GM12878 (cell line): ENCODE measurements around the gene MYO10. TPM values are rescaled to one million over a fixed set of nuclear protein-coding genes. Genes with fewer than 3 reads are reported as not detected.

Source experiments
- ATAC-seq: fragments of 200-7000 bp; cut with Tn5 transposase; 3 replicates; pipeline ENCODE4 v1.9.1; 2020; ENCODE audit warnings: mild to moderate bottlenecking, moderate library complexity
- BruUV-seq: library from RNA; stranded (reverse); fragments of 400-500 nt; replicated peaks from 2 replicates; lab custom pipeline; 2021; lab: Mats Ljungman, UMichigan
- CTCF ChIA-PET: fragments of 300-600 bp; sonication (Branson Sonifier 250); formaldehyde crosslinking; extraction: SDS; loops from one replicate; lab custom pipeline; 2021; ENCODE audit warnings: inconsistent platforms; lab: Yijun Ruan, JAX
- POLR2A ChIA-PET: fragments of 350-600 bp; formaldehyde crosslinking; extraction: SDS; loops from one replicate; lab custom pipeline; 2021; ENCODE audit warnings: inconsistent platforms; lab: Charles Lee
- RAD21 ChIA-PET: fragments of 300-600 bp; sonication (Branson Sonifier 250); formaldehyde crosslinking; loops from one replicate; lab custom pipeline; 2023; ENCODE audit warnings: antibody characterized with exemption; ENCODE audit not compliant: unreplicated experiment; lab: Charles Lee
- SMC1A ChIA-PET: fragments of 300-600 bp; sonication (Branson Sonifier 250); formaldehyde crosslinking; loops from one replicate; lab custom pipeline; 2023; ENCODE audit not compliant: unreplicated experiment, uncharacterized antibody; lab: Charles Lee
- DNase-seq: peaks from one replicate; pipeline ENCODE4 v3.0.0-alpha.2; 2011; ENCODE audit warnings: low read depth, low spot score
- FAIRE-seq: peaks from 3 replicates; lab custom pipeline; 2011; peaks lifted over from hg19 to GRCh38; lab: Jason Lieb, UNC
- H2AFZ ChIP-seq: 2 replicates; pipeline ENCODE4 v1.6.0; 2011; ENCODE audit warnings: low read depth, low read length, control low read depth; ENCODE audit not compliant: control insufficient read depth
- H3K27ac ChIP-seq: 2 replicates; pipeline ENCODE4 v1.5.1; 2011; ENCODE audit warnings: control low read depth; ENCODE audit not compliant: control insufficient read depth, insufficient read depth
- H3K27me3 ChIP-seq, 2 experiments: replicated peaks in 1 of 2; 2 replicates each; pipeline versions ENCODE4 v1.6.0 to v1.6.1; 2011; ENCODE audit warnings: low read length in 1 of 2; ENCODE audit not compliant: control insufficient read depth in 2 of 2, insufficient read depth in 2 of 2
- H3K36me3 ChIP-seq, 2 experiments: 2 replicates each; pipeline ENCODE4 v1.5.1; 2011; ENCODE audit warnings: low read length in 1 of 2; ENCODE audit not compliant: control insufficient read depth in 2 of 2, insufficient read depth in 2 of 2
- H3K4me1 ChIP-seq: 2 replicates; pipeline ENCODE4 v1.6.1; 2011; ENCODE audit warnings: mild to moderate bottlenecking, low read length, moderate library complexity, mixed read lengths; ENCODE audit not compliant: control insufficient read depth, insufficient read depth
- H3K4me2 ChIP-seq: 2 replicates; pipeline ENCODE4 v1.6.0; 2011; ENCODE audit warnings: control low read depth; ENCODE audit not compliant: control insufficient read depth, insufficient read depth
- H3K4me3 ChIP-seq: fragments of 200-600 bp; sonication (generic); 2 replicates; pipeline ENCODE4 v1.5.1; 2016
- H3K79me2 ChIP-seq: 2 replicates; pipeline ENCODE4 v1.6.0; 2011; ENCODE audit warnings: low read length; ENCODE audit not compliant: control insufficient read depth, insufficient read depth
- H3K9ac ChIP-seq: 2 replicates; pipeline ENCODE4 v1.8.0; 2011; ENCODE audit warnings: low read length, control low read depth, mixed read lengths; ENCODE audit not compliant: control insufficient read depth, insufficient read depth
- H3K9me3 ChIP-seq: replicated peaks from 3 replicates; pipeline ENCODE4 v1.5.1; 2011; ENCODE audit warnings: mild to moderate bottlenecking, low read length; ENCODE audit not compliant: control insufficient read depth, insufficient read depth
- H4K20me1 ChIP-seq: 2 replicates; pipeline ENCODE4 v1.6.0; 2011; ENCODE audit not compliant: control insufficient read depth, insufficient read depth
- EZH2 ChIP-seq: IDR thresholded peaks from 2 replicates; pipeline ENCODE4 v1.6.1; 2012; ENCODE audit warnings: low read depth, mild to moderate bottlenecking, control low read depth, inconsistent platforms, low read length, borderline replicate concordance; ENCODE audit not compliant: control insufficient read depth
- NR2C2 ChIP-seq: IDR thresholded peaks from 2 replicates; pipeline ENCODE4 v1.6.1; 2011; ENCODE audit warnings: borderline replicate concordance, low read depth; ENCODE audit not compliant: control insufficient read depth, insufficient read length
- RBBP5 ChIP-seq: fragments of 200-600 bp; sonication (generic); conservative IDR thresholded peaks from 2 replicates; pipeline ENCODE4 v1.6.1; 2016
- WGBS: methylation state at CpG from one replicate; pipeline ENCODE4 v1.1.6; 2016; ENCODE audit warnings: low lambda C conversion rate; ENCODE audit not compliant: insufficient replicate concordance, insufficient coverage; ENCODE audit errors: missing lambda C conversion rate; 5-methylcytosine and 5-hydroxymethylcytosine counted together
- in situ Hi-C: fragments of 300-500 bp; cut with MboI; formaldehyde crosslinking; loops from 9 replicates; pipeline ENCODE4 v1.14.3; 2018; ENCODE audit warnings: mixed read lengths
- intact Hi-C: fragments of 100-400 bp; cut with micrococcal nuclease; formaldehyde crosslinking; loops from one replicate; pipeline ENCODE4 v1.14.2; 2022; ENCODE audit not compliant: unreplicated experiment
- polyA plus RNA-seq, 11 experiments: library from polyadenylated mRNA; depleted of rRNA in 4 of 11; unstranded in 6 of 11; stranded (reverse) in 5 of 11; fragments of >200 nt; fragmentation: Nextera tagmentation in 4 of 11; fragmentation: Illumina TruSeq in 1 of 11; extraction: Ambion mirVana in 4 of 11; extraction: Trizol in 1 of 11; gene quantifications; 1 replicate in 1 of 11; 2 replicates in 10 of 11; pipeline versions ENCODE4 v1.2.1 to v1.2.3, GENCODE V29; 2011 to 2016; ENCODE audit warnings: inconsistent platforms in 2 of 11, missing spikeins in 2 of 11, low read depth in 1 of 11
- total RNA-seq, 4 experiments: library from RNA; depleted of rRNA in 3 of 4; stranded (reverse); fragments of >200 nt in 3 of 4; fragmentation: Illumina TruSeq in 1 of 4; extraction: Trizol in 1 of 4; gene quantifications; 2 replicates each; pipeline versions ENCODE4 v1.2.1 to v1.2.3, GENCODE V29; 2013 to 2021
- TF ChIP-seq, protein P1 (sequence below): fragments of 450-650 bp; formaldehyde crosslinking; IDR thresholded peaks from 2 replicates; pipeline ENCODE4 v1.4.0; 2020; ENCODE audit warnings: mild to moderate bottlenecking, moderate library complexity
- TF ChIP-seq, protein P2 (sequence below): IDR thresholded peaks from 2 replicates; pipeline ENCODE4 v1.6.1; 2012; ENCODE audit warnings: low read depth, low read length, improper control_type of control experiment
- TF ChIP-seq, protein P3 (sequence below): fragments of 450-650 bp; IDR thresholded peaks from 2 replicates; pipeline ENCODE4 v1.6.1; 2018; ENCODE audit warnings: borderline replicate concordance, mild to moderate bottlenecking; ENCODE audit not compliant: partially characterized antibody

Gene MYO10
- total and polyA plus RNA-seq, 10 of the 15 experiments (the other 5 are each of a cell fraction or from before 2014, with no cell fraction given): 0.02 to 0.77 (median 0.17) TPM

DNA sequence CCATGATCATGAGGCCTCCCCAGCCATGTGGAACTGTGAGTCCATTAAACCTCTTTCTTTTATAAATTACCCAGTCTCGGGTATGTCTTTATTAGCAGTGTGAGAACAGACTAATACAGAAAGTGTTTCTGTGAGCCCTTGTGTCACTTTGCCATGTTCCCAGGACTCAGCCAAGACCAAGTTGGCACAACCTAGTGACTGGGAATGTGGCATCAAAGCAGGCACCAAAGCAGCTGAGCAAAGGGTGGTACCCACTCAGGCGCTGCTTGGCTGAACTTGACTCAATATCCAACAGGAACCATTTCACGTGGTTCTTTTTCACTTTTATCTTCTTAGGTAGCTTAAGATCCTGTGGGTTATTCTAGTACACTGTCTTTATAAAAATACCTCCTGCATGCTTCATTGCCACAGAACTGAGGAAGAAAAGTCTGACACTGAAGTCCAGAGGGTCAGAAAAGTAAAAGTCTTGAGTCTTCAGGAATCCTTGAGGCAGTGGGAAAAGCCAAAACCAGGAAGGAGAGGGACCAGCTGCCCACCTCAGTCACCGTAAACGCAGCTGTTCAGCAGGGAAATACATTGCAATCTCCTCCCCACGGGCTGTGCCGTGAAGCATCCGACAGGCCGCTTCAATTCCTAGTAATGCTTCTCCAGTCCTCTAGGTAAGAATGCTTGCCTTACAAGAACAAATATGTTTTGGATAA, 228.8 kb downstream of the MYO10 start (continued):
- TF ChIP-seq, protein P1, sequence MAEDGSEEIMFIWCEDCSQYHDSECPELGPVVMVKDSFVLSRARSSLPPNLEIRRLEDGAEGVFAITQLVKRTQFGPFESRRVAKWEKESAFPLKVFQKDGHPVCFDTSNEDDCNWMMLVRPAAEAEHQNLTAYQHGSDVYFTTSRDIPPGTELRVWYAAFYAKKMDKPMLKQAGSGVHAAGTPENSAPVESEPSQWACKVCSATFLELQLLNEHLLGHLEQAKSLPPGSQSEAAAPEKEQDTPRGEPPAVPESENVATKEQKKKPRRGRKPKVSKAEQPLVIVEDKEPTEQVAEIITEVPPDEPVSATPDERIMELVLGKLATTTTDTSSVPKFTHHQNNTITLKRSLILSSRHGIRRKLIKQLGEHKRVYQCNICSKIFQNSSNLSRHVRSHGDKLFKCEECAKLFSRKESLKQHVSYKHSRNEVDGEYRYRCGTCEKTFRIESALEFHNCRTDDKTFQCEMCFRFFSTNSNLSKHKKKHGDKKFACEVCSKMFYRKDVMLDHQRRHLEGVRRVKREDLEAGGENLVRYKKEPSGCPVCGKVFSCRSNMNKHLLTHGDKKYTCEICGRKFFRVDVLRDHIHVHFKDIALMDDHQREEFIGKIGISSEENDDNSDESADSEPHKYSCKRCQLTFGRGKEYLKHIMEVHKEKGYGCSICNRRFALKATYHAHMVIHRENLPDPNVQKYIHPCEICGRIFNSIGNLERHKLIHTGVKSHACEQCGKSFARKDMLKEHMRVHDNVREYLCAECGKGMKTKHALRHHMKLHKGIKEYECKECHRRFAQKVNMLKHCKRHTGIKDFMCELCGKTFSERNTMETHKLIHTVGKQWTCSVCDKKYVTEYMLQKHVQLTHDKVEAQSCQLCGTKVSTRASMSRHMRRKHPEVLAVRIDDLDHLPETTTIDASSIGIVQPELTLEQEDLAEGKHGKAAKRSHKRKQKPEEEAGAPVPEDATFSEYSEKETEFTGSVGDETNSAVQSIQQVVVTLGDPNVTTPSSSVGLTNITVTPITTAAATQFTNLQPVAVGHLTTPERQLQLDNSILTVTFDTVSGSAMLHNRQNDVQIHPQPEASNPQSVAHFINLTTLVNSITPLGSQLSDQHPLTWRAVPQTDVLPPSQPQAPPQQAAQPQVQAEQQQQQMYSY: no peak
- TF ChIP-seq, protein P2, sequence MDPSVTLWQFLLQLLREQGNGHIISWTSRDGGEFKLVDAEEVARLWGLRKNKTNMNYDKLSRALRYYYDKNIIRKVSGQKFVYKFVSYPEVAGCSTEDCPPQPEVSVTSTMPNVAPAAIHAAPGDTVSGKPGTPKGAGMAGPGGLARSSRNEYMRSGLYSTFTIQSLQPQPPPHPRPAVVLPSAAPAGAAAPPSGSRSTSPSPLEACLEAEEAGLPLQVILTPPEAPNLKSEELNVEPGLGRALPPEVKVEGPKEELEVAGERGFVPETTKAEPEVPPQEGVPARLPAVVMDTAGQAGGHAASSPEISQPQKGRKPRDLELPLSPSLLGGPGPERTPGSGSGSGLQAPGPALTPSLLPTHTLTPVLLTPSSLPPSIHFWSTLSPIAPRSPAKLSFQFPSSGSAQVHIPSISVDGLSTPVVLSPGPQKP: no peak
- no peak for TF ChIP-seq EZH2
- TF ChIP-seq, all 136 proteins: peak for 0

DNA sequence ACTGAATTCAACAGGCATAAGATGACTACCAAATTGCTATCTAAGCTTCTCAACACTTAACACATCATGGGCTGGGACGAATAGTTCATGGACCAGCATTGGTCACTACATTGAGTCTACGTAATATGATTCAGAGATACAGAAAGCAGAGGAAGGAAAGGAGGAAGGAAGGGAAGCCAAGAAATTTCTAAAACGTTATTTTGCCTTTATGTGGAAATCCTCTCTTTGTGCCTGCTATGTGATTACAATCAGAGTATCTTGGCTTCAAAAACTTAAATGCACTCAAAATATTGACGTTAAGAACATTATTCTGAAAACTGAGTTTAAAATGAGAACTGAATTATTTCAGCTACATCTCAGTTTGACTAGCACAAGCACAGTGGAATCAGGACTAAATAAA, 231.1 kb downstream of the MYO10 start:
- DNase-seq: no peak
- no peaks in the 10 kb centered on the region for H3K9me3 ChIP-seq
- no peak overlapping the region for H3K27ac ChIP-seq
- no peaks in the 10 kb centered on the region for H3K79me2 ChIP-seq
- WGBS: 30% methylated on average over 4 of the region's 4 CpGs
- H3K27me3 ChIP-seq: no peaks in the 10 kb centered on the region
- ChIA-PET RAD21 (no interaction called here), POLR2A (no interaction called here)
- no peak overlapping the region for H3K4me3 ChIP-seq
- in situ Hi-C loops: no loop called here
- no peaks in the 10 kb centered on the region for H3K36me3 ChIP-seq
- no peaks in the 10 kb centered on the region for H4K20me1 ChIP-seq
- TF ChIP-seq, protein P3, sequence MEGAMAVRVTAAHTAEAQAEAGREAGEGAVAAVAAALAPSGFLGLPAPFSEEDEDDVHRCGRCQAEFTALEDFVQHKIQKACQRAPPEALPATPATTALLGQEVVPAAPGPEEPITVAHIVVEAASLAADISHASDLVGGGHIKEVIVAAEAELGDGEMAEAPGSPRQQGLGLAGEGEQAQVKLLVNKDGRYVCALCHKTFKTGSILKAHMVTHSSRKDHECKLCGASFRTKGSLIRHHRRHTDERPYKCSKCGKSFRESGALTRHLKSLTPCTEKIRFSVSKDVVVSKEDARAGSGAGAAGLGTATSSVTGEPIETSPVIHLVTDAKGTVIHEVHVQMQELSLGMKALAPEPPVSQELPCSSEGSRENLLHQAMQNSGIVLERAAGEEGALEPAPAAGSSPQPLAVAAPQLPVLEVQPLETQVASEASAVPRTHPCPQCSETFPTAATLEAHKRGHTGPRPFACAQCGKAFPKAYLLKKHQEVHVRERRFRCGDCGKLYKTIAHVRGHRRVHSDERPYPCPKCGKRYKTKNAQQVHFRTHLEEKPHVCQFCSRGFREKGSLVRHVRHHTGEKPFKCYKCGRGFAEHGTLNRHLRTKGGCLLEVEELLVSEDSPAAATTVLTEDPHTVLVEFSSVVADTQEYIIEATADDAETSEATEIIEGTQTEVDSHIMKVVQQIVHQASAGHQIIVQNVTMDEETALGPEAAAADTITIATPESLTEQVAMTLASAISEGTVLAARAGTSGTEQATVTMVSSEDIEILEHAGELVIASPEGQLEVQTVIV: no peak
- TF ChIP-seq NR2C2 (no peak), RBBP5 (no peak)
- TF ChIP-seq, all 136 proteins: peak for 0
- Histone ChIP-seq H3K9ac (no peak overlapping the region), H3K4me2 (no peak overlapping the region), H3K4me1 (no peaks in the 10 kb centered on the region), H2AFZ (no peak overlapping the region)
- SMC1A ChIA-PET: no interaction called here
- intact Hi-C loops: no loop called here
- CTCF ChIA-PET: interaction anchor here (1.0 kb wide), 1 partner anchor 14 kb away, joined by 4 read pairs; no protein-coding TSS in a partner anchor
- no peak for ATAC-seq
- FAIRE-seq: no peak
- no TSS peak for BruUV-seq
